ENCODE measurements around the gene MAP2K5.

MAP2K5 gene

GRCh38 chr15:67843571-67844387, 301.3 kb downstream of the MAP2K5 start:
- H3K27ac Mint-ChIP-seq = no peak overlapping the region
- peaks cover 24% of the 10 kb centered on the region for H3K4me1 Mint-ChIP-seq (ENCODE audit: low read depth)
- H3K4me3 Mint-ChIP-seq = no peak overlapping the region

GRCh38 chr15:67845974-67846373, 303.5 kb downstream of the MAP2K5 start:
- peaks cover 2% of the 10 kb centered on the region for H3K27me3 Mint-ChIP-seq
- H3K36me3 Mint-ChIP-seq (ENCODE audit: low read depth) = no peaks in the 10 kb centered on the region
- DNase-seq = no peak
- no peaks in the 10 kb centered on the region for H3K9me3 Mint-ChIP-seq
- peaks cover 6% of the 10 kb centered on the region for H3K4me1 Mint-ChIP-seq (ENCODE audit: low read depth)
- H3K27ac Mint-ChIP-seq = no peak overlapping the region
- H3K4me3 Mint-ChIP-seq = no peak overlapping the region

More at GRCh38 chr15:67843571-67844387, 301.3 kb downstream of the MAP2K5 start:
- no peaks in the 10 kb centered on the region for H3K9me3 Mint-ChIP-seq
- peaks cover 4% of the 10 kb centered on the region for H3K27me3 Mint-ChIP-seq
- DNase-seq = no peak
- H3K36me3 Mint-ChIP-seq (ENCODE audit: low read depth) = no peaks in the 10 kb centered on the region

DNA sequence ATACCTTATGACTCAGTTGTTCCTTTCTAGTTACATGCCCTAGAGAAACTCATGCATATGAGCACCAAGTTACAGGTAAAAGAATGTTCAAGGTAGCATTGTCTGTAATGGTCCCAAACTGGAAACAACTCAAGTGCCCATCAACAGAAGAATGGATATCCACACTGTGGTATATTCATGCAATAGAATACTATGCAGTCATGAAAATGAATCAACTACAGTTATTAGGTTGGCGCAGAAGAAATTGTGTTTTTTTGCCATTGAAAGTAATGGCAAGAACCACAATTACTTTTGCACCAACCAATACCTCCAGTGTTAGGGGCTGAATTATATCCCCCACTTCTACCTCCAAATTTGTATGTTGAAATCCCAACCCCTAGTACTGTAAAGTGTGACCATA, 307.0 kb downstream of the MAP2K5 start:
- H3K4me3 Mint-ChIP-seq = no peak overlapping the region
- H3K9me3 Mint-ChIP-seq = no peaks in the 10 kb centered on the region
- peaks cover 2% of the 10 kb centered on the region for H3K27me3 Mint-ChIP-seq
- DNase-seq = no peak
- peaks cover 3% of the 10 kb centered on the region for H3K4me1 Mint-ChIP-seq (ENCODE audit: low read depth)
- no peak overlapping the region for H3K27ac Mint-ChIP-seq
- H3K36me3 Mint-ChIP-seq (ENCODE audit: low read depth) = no peaks in the 10 kb centered on the region

DNA sequence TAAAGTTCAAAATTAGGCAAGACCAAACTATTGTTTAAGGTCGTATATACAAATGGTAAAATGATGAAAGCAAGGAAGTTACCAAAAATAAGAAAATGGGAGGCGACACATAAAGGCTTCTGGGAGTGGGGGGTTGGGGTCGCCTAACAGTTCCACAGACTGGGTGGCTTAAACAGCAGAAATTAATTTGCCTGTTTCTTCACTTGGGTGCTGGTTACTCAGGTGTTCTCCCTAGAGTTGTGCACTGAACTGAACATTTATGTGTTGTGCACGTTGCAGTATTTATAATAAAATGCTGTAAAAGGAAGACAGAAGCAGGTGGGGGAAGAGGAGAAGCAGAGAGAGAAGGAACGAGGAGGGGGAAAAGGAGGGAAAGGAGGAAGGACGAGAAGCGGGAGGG, 307.8 kb downstream of the MAP2K5 start:
- no peak overlapping the region for H3K4me3 Mint-ChIP-seq
- no peak for DNase-seq
- no peak overlapping the region for H3K27ac Mint-ChIP-seq
- no peaks in the 10 kb centered on the region for H3K36me3 Mint-ChIP-seq (ENCODE audit: low read depth)
- peaks cover 2% of the 10 kb centered on the region for H3K27me3 Mint-ChIP-seq
- H3K9me3 Mint-ChIP-seq = no peaks in the 10 kb centered on the region
- peaks cover 3% of the 10 kb centered on the region for H3K4me1 Mint-ChIP-seq (ENCODE audit: low read depth)

DNA sequence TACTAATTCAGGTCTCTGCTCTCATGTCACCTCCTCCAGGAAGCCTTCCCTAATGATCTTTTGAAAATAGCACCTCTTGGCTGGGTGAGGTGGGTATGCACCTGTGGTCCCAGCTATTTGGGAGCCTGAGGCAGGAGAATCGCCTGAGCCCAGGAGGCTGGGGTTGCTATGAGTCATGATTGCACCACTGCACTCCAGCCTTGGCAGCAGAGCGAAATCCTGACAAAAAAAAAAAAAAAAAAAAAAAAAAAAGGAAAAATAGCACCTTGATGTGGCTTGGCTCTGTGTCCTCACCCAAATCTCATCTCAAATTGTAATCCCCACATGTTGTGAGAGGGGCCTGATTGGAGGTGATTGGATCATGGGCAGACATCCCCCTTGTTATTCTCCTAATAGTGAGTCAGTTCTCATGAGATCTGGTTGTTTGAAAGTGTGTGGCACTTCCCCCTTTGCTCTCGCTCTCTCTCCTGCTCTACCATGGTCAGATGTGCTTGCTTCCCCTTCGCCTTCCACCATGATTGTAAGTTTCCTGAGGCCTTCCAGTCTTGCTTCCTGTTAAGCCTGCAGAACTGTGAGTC, 308.6 kb downstream of the MAP2K5 start:
- peaks cover 8% of the 10 kb centered on the region for H3K4me1 Mint-ChIP-seq (ENCODE audit: low read depth)
- no peak overlapping the region for H3K27ac Mint-ChIP-seq
- no peaks in the 10 kb centered on the region for H3K9me3 Mint-ChIP-seq
- DNase-seq = no peak
- peaks cover 2% of the 10 kb centered on the region for H3K27me3 Mint-ChIP-seq
- no peaks in the 10 kb centered on the region for H3K36me3 Mint-ChIP-seq (ENCODE audit: low read depth)
- no peak overlapping the region for H3K4me3 Mint-ChIP-seq

DNA sequence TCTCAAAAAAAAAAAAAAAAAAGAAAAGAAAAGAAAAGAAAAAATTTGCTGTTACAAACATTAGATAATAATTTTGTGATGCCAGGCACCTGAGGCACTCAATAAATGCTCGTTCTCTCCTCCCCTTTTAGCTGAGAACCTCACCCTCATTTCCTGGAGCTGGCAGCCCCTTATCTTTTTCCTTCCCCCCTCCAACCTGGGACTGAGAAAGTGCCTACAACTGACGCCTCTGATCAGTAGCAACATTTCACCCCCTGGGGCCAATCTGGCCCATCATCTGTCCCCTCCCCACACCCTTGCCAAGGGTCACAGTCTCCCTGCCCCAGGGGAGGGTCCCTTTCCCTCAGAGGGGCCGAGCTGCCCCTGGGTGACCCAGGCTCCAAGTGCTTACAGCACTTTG, 309.9 kb downstream of the MAP2K5 start:
- no peak for DNase-seq
- peaks cover 2% of the 10 kb centered on the region for H3K27me3 Mint-ChIP-seq
- no peaks in the 10 kb centered on the region for H3K9me3 Mint-ChIP-seq
- H3K4me3 Mint-ChIP-seq = no peak overlapping the region
- peaks cover 9% of the 10 kb centered on the region for H3K4me1 Mint-ChIP-seq (ENCODE audit: low read depth)
- no peaks in the 10 kb centered on the region for H3K36me3 Mint-ChIP-seq (ENCODE audit: low read depth)
- H3K27ac Mint-ChIP-seq = no peak overlapping the region

GRCh38 chr15:67853454-67853853, 311.0 kb downstream of the MAP2K5 start:
- DNase-seq = no peak
- Mint-ChIP-seq H3K9me3 (no peaks in the 10 kb centered on the region), H3K4me1 (ENCODE audit: low read depth) (peaks cover 9% of the 10 kb centered on the region), H3K36me3 (ENCODE audit: low read depth) (no peaks in the 10 kb centered on the region), H3K4me3 (no peak overlapping the region), H3K27ac (no peak overlapping the region), H3K27me3 (peaks cover 2% of the 10 kb centered on the region)

DNA sequence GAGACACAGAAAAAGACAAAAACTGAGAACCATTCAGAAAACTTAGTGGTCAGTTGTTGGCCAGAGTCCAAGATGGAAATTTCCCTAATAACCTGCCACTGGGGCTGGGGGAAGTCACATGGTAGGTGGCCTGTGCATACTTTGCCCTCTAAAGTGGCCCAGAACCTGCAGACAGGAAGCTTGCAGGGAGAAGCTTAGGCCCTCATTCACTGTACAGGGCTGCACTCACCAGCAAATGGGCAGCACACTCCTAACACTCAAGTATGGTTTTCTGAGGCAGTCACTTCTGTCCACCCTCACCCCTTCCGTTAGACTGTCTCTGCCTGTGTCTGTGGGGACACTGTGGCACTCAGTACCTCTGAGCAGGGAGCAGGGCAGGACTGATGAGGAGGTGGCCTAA, 311.9 kb downstream of the MAP2K5 start:
- no peaks in the 10 kb centered on the region for H3K36me3 Mint-ChIP-seq (ENCODE audit: low read depth)
- no peaks in the 10 kb centered on the region for H3K9me3 Mint-ChIP-seq
- H3K27ac Mint-ChIP-seq = no peak overlapping the region
- no peaks in the 10 kb centered on the region for H3K27me3 Mint-ChIP-seq
- H3K4me3 Mint-ChIP-seq = no peak overlapping the region
- no peak for DNase-seq
- H3K4me1 Mint-ChIP-seq (ENCODE audit: low read depth) = peaks cover 9% of the 10 kb centered on the region

DNA sequence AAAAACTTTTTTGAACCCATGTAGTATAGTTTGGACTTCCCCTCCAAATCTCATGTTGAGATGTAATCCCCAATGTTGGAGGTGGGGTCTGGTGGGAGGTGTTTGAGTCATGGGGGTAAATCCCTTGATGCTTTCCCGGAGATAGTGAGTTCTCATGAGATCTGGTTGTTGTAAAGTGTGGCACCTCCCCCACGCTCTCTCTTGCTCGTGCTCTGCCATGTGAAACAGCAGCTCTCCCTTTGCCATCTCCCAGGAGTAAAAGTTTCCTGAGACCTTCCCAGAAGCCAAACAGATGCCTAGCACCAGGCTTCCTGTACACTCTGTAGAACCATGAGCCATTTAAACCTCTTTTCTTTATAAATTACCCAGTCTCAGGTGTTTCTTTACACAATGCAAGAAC, 313.3 kb downstream of the MAP2K5 start:
- Mint-ChIP-seq H3K36me3 (ENCODE audit: low read depth) (no peaks in the 10 kb centered on the region), H3K27me3 (no peaks in the 10 kb centered on the region), H3K9me3 (no peaks in the 10 kb centered on the region), H3K4me3 (no peak overlapping the region), H3K27ac (peak overlapping the region; percentile 8), H3K4me1 (ENCODE audit: low read depth) (peaks cover 9% of the 10 kb centered on the region)
- DNase-seq = no peak

Measured in activated T-cell treated with anti-CD3 and anti-CD28 coated beads, Interleukin-2, amount 50 U/mL, for 24 hours (primary cell).